Heart left ventricle (tissue), 13 donors: ENCODE measurements around the gene CUEDC2.

Source experiments
- CTCF ChIP-seq, 12 donors: fragments of 200-600 bp; sonication (generic) in 4 of 12; IDR thresholded peaks; one replicate each; pipeline versions ENCODE4 v1.5.0 to v1.8.0; 2018 to 2022; ENCODE audit warnings: antibody characterized with exemption in 12 of 12, mild to moderate bottlenecking in 5 of 12
- POLR2A ChIP-seq, 2 donors: fragments of 450-650 bp; IDR thresholded peaks; one replicate each; pipeline ENCODE4 v1.6.1; 2017; ENCODE audit warnings: antibody characterized with exemption in 2 of 2, mild to moderate bottlenecking in 2 of 2, moderate library complexity in 2 of 2
- donor health status: ischemic (EF 13 %, LVEDD 7.1; RV severe dilation, severe dysfunction).
- donor health status: DM: no; HTN: yes; CAD: no.
- donor health status: DM: no; HTN: no; CAD: no.
- donor health status: ischemic (EF 25% LVEDD 6.9; RV normal size, moderate dysfunction).
- donor health status: ischemic (EF 25% LVEDD 5.7; RV mildly dilated, moderate dysfunction).
- donor health status: ischemic (EF 35%, LVEDD 5.7; RV mildly dilated, moderate dysfunction).
- donor health status: nonischemic (EF 11% LVEDD 7.7; RV severe dilation, severe dysfunction).
- donor health status: DM: yes; HTN: yes; CAD: no.
- donor health status: PGD.
- donor health status: ischemic (EF 29% LVEDD 5.4; RV normal size, mild dysfunction).
- donor health status: nonischemic (EF 23%, LVEDD 6.1; RV moderate dilation, normal function).

GRCh38 chr10:102479651-102480050 is 47.3 kb upstream of the CUEDC2 start:
- TF ChIP-seq CTCF (IDR thresholded peaks at IDR 0.05), result no peak
- no peak for TF ChIP-seq POLR2A (IDR thresholded peaks at IDR 0.05)
